Activated CD8-positive, alpha-beta memory T cell treated with anti-CD3 and anti-CD28 coated beads, Interleukin-2, amount 50 U/mL, for 4 hours (primary cell): ENCODE data around the gene VSIR.

Source experiments
- DNase-seq: peaks from one replicate; pipeline ENCODE4 v3.0.0-alpha.2; 2020

The VSIR gene

DNA sequence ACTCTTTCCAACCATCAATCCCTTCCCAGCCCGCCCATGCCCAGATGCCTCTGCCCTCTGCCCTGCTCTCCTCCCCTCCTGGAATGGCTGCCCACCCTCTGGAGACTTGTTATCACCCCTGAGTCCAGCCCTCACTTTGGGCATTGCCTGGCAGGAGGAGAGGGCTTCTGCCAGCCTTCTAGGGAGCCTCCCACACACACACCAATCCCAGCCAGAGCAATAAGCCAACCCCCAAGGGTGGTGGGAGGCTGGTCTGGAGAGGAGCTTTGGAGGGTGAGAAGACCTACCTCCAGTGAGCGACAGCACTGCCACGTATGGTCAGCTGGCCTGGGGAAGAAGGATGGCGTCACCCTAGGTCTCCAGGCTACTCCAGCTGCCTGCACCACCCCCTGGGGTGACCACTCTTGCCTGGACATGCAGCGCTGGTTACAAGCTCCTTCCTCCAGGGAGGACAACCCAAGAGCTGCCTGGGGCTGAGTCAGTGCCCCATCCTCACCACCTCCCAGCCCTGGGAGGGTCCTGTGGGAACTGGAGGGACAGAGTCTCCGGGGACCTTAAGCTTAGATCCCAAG, 62.2 kb downstream of the VSIR start:
- DNase-seq = no peak

DNA sequence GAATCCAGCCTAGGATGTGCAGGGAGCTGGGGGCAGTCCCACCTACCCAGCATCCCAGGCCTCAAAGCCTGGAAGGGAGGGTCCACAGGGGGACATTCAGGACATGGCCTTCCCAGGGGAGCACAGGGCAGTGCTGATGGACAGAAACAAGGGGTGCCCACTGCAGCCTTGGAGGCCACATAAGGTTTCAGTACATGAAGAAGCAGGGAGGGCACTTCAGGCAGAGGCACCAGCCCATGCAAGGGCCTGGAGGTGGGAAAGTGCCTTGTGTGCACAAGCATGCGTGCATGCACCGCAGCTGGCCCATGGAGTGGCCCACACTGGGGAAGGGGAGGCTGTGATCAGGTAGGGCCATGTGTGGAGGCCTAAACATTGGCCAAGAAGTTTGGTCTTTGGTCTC, 62.8 kb downstream of the VSIR start:
- DNase-seq = no peak

DNA sequence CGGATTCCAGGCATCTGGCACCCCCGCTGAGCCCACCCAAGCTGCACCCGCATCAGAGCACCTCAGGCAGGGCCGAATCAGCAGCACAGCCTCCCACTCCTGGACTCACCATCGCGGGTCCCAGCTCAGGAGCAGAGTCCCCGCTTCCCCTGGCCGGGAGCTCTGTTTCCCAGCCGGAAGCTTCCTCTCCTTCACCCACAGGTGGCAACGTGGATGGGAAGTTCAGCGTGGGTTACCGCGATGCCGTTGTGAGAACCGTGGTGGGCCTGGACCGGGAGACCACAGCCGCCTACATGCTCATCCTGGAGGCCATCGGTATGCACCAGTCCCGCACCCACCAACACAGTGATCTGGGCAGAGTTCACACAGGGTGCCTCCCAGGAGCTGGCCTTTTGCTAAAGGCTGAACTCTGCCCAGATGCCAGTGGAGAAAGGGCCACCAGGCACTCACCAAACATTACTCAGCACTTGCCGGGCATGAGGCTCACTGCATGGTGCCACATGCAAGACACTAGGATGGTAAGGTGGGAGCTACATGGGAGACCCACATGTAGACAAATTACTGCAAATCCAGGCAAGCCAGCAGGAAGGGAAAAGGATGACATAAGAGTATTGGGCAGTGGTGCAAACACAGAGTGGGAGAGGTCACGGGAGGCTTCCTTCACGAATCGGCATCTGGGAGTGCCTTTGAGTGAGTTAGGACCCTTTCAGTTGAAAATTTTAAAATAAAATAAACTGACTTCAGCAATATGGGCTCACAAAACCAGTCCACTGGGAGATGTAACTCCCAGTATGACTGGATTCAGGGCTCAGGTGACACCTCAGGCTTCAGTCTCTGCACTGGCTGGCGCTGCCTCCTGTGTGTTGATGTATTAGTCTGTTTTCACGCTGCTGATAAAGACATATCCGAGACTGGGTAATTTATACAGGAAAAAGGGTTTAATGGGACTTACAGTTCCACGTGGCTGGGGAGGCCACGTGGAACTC, 64.1 kb downstream of the VSIR start:
- no peak for DNase-seq

DNA sequence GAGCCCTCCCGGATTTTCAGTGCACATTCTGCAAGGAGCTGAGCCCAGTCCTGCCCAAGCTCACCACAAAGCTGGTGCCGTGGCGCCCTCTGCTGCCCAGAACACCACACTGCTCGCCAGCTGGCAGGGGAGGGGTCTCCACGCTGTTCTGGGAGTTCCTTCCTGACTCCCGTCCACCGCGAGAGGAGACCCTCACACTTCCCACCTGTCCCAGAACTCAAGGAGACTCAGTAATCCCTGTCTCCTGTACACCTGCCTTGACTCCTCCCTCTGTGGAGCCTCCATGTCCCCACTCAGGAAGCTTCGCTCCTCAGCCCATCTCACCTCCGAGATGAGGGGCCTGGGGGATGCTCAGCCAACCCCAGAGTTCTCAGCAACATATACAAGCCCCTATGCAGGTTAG, 65.0 kb downstream of the VSIR start:
- DNase-seq = peak; percentile 73

DNA sequence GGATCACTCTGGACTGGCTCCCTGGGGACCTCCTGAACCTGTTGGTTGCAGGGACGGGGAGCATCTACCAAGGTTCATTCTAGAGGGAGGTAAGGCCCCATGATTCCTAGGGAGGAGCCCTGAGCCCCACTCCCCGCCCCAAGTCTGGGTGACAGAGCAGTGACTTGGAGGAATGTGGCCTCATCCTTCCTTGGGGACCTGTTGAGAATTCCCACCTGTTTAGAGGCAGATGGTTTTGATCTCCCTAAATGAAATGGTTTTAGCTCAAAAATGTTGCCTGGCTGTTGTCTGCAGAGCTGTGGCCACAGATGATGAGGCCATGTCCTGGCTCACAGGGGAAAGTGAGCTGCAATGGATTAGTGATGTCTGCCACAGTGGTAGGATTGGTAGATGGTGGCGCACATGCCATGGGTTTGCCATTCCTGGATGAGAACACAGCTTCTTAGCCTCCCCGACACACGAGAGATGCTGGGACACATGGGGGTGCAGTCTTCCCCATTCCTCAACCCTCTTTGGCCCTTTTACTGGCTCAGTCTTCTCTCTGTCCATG, 66.0 kb downstream of the VSIR start:
- DNase-seq = no peak

DNA sequence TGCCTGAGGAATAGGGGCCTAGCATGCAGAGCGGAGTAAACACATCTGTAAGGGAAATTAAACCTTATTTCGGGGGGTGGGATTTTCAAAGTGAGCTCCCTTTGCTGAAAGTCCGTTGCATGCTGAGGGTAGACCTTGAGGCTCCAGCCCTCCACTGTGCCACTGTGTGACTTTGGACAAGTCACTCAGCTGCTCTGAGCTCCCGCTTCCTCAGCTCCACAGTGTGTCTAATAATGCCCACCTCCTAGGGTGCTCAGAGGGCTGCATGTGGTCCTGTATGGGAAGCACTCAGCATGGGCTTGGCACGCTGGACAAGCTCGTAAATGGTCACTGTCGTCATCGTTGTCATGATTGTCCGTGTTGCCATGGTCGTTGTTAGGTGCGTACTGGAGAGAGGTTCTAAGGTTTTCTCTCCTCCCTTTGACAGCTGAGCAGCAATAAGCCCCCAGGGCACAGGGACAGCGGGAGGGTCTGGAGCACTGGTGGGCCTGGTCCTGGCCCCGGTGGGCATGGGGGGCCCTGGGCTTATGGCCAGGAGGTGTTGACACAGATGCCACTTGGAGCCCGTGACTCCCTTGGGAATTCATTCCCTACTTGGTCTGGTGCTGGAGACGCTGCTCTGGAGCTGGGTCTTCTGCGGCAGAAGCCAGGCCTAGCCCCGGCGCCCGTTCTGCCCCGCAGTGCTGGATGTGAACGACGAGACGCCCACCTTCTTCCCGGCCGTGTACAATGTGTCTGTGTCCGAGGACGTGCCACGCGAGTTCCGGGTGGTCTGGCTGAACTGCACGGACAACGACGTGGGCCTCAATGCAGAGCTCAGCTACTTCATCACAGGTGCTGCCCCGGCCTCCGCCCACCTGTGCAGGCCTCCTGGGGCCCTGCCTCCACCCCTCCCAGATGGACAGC, 66.9 kb downstream of the VSIR start:
- no peak for DNase-seq

DNA sequence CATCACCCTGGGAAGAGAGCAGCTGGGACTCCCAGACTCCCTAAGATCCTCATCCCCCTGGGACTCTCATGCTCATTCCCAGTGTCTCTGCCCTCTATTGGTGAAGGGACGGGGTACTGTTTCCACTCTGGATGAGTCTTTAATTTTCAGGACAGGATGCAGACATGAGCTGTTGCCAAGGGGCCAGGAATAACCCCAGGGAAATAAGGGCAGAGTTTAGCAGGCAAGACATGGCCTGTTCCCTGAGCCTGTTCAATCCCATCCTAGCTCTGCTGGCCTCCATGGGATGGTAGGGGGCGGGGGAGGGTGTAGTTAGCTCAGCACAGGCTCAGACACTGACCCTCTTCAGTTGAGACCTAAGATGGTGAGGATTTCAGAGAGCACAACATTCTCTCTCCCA, 67.7 kb downstream of the VSIR start:
- no peak for DNase-seq

DNA sequence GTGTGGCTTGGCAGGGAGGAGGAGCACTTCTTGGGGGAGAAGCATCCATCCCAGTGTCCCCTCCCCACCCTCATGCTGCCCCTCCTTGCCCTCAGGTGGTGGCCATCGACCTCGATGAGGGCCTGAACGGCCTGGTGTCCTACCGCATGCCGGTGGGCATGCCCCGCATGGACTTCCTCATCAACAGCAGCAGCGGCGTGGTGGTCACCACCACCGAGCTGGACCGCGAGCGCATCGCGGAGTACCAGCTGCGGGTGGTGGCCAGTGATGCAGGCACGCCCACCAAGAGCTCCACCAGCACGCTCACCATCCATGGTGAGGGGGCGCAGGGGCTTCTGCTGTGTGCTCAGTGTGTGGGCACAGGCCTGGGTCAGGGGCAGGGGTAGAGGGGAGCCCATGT, 68.5 kb downstream of the VSIR start:
- no peak for DNase-seq

DNA sequence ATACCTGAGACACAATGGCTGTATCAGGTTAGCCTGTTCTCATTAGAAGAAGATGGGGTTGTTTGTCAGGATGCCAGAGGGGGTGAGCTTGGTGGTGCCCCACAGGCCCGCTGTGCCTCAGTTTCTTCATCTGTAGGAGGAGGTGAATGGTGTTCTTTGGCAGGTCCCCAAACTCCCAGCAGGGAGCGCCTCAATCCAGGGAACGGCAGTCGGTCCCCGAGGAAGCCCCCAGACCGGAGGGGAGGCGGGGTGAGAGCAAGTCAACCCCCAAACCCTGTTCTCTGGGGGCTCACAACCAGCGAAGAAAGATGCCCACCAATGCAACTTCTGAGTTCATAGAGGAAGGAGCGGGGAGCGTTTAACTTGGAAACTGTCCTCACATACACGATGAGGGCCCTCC, 69.7 kb downstream of the VSIR start:
- DNase-seq = no peak

DNA sequence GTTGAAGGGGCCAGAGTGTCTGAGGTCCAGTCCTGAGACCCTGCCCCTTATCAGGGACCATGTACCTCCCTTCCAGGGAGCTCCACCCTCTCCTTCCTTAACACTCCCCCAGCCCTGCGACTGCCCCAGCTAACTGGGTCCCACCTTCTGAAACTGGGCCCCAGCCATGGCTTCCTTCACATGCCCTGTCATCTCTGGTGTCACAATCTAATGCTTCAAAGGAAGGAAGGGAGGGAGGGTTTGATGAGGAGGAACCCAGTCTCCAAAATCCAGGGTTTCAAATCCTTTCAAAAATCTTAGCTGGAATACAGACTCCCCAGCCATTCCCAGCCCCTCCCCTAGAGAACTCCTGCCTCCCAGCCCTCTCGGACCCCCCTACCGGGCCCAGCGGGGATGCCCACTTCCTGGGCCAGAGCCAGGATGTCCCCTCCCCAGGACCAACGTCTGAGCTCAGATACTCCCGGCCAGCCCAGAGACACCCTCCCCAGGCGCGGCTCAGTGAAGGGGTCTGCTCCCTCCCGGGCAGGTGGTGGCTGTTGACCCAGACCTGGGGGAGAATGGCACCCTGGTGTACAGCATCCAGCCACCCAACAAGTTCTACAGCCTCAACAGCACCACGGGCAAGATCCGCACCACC, 71.7 kb downstream of the VSIR start:
- no peak for DNase-seq

DNA sequence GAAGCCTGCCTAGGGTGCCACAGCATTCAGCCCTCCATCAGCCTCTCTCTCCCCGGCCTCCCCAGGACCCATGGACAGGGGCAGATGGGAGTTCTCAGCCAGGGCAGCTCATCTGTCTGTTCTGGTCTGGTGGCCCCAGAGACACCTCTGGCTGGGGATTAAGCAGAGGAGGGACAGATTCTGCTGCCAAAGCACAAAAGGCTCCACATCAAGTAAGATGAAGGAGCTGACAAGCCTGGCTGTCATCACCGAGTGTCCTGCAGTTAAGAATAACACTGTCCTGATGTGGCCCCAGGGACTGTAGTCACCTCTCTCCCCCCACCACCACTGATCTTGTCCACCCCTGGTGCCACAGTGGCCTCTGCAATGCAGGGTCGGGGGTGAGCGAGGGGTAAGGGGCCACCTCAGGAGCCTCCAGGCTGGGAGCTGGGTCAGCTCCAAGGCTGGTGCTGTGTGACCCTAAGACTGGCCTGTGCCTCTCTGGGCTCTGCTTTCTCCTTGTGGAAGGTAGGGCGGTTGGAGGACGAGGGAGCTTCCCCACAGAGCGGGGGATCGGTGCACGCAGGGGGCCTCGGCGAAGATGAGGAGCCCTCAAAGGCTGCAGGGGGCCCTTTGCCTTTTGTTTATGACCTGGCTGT, 72.5 kb downstream of the VSIR start:
- no peak for DNase-seq

DNA sequence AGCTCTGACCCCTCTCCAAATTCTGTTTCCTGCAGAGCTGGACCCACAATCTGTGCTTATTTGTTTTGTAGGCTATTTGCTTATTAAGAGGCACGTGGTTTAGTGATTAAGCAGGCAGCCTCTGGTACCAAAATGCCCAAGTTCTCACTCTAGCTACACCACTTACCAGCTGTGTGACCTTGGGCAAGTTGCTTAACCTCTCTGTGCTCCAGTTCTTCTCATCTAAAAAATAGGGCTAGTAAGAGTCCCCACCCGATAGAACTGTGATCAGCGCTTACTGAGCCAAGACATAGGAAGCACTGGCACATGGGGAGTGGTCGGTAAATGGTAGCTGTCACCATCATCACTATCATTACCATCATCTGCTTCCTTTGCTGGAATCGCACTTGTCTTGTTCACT, 74.6 kb downstream of the VSIR start:
- DNase-seq = no peak

DNA sequence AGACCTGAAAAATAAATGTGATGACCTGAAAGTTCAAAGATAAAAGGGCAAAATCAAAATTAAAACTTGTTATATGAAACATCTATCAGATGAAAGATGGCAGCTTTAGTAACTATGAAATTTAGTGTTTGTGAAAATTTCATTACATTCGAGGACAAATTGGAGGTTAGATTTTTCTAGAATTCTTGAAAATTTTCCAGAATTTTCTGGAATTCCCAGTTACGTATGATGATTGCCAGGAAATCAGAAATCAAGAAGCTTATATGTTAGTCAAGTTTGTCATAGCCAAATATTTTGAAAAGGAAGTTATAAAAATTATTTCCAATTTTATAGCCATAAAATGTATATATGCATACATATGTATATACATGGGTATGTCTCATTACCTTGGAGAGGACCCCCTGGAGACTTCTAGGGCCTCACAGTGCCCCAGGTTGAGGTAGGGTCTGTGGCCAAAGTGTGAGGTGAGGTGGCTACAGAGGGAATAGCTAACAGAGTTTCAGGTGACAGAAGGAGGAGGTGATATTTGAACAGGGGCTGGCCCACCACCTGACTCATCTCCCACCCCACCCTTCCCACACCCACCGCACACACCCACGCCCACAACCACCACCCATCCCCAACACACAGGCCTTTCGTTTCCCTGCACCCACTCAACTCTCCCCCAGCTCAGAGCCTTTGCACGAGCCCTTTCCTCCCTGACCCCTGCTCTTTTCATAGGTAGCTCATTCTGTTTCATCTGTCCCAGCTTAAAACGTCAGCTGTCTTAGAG, 75.2 kb downstream of the VSIR start:
- peak; percentile 73 for DNase-seq
